Thyroid gland (tissue), 4 donors: ENCODE measurements around the gene ATP6V1C2.

Source experiments
- CTCF ChIP-seq, 6 experiments: fragments of 200-600 bp in 3 of 6; fragments of 450-650 bp in 3 of 6; sonication (generic) in 3 of 6; IDR thresholded peaks; one replicate each; pipeline ENCODE4 v1.5.1; 2016 to 2019; ENCODE audit warnings: antibody characterized with exemption in 6 of 6, mild to moderate bottlenecking in 2 of 6, inconsistent platforms in 1 of 6, moderate library complexity in 1 of 6
- POLR2A ChIP-seq, 2 donors: fragments of 450-650 bp; IDR thresholded peaks; one replicate each; pipeline ENCODE4 v1.6.1; 2017; ENCODE audit warnings: antibody characterized with exemption in 2 of 2, mild to moderate bottlenecking in 2 of 2, moderate library complexity in 1 of 2

GRCh38 chr2:10770956-10771750, 49.7 kb downstream of the ATP6V1C2 start:
- TF ChIP-seq CTCF (IDR thresholded peaks at IDR 0.05) (no peak), POLR2A (IDR thresholded peaks at IDR 0.05) (no peak)
